Measurements from ENCODE around the gene PDRG1. TPM values are rescaled to one million over a fixed set of nuclear protein-coding genes. Genes with fewer than 3 reads are reported as not detected.

PDRG1 gene
- 10 to 100 TPM; 19.8 to 22.1 (median 20.4) TPM for polyA plus RNA-seq (ENCODE audit: insufficient read length in 3 of 3)

- peak; percentile 89 to 92 (median 91) for DNase-seq (ENCODE audit: low read depth in 3 of 3, low spot score in 2 of 3)
Observed at GRCh38 chr20:31951530-31952453, at the start of gene PDRG1. Gene PDRG1, minus strand, starts transcription at chr20:31952046. Its CDS starts 85 bp downstream, at chr20:31951961.

- DNase-seq (ENCODE audit: low read depth in 3 of 3, low spot score in 2 of 3), result no peak
Observed at GRCh38 chr20:31998246-31998645, 46.4 kb upstream of the PDRG1 start.

DNA sequence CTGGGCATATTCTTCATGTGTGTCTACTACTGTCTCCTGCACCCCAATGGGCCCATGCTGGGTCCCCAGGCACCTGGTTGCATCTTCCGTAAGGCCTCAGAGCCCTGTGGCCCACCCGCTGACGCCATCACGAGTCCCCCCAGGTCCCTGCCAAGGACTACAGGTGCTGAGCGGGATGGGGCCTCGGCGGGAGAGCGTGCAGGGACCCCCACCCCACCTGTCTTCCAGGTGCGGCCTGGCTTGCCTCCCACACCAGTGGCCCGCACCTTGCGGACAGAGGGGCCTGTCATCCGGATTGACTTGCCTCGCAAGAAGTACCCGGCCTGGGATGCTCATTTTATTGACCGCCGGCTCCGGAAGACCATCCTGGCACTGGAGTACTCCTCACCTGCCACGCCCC is 45.1 kb upstream of the PDRG1 start:
- DNase-seq (ENCODE audit: low read depth in 3 of 3, low spot score in 2 of 3), result no peak

DNA sequence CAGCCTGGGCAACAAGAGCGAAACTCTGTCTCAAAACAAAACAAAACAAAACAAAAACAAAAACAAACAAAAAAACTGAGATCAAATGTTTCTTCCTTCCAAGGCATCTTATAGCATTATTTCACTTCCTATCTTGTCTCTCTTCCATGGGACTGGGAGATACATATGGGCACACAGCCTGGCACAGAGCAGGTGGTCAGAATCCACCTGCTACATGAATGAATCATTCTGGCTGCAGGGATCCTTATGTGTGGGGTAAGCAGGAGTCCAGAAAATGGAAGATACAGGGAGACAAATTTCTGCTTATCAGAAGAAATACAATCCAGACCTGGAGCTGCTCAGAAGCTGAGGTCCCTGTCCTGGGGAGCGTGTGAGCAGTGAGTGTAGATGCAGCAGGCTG is 40.2 kb upstream of the PDRG1 start:
- DNase-seq (ENCODE audit: low read depth in 3 of 3, low spot score in 2 of 3), result no peak

GRCh38 chr20:31991339-31991705 is 39.5 kb upstream of the PDRG1 start:
- no peak for DNase-seq (ENCODE audit: low read depth in 3 of 3, low spot score in 2 of 3)

DNA sequence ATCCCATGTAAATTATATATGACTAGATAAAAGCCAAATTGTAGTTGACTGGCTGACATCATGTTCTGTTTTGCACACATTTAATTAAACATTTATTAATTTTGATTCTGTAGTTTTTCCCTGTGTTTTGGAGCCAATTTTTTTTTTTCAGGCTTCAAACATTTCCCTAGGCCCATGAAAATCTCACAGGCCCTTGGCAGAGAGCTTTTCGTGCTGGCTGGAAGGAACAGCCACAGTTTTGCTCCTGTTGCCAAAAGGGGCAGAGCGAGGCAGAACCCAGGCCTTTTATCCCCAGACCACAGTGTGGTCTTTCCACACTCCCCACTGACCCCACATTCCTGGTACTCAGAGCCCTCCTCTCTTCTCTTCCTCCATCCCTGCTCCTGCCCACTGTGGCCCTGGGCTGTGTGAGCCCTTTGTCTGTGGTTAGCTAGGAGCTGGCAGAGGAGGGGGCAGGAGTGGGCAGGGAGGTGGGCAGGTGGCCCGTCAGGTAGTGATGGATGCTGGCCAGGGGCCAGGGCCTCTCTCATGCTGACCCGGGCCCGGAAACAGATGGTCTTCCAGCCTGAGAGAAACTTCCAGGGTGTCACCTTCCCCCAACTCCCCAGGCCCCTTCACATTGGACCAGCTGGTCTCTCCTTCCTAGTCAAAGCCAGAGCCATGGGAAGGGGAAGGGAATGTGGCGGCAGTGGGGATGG is 38.9 kb upstream of the PDRG1 start:
- DNase-seq (ENCODE audit: low read depth in 3 of 3, low spot score in 2 of 3), result no peak

- DNase-seq (ENCODE audit: low read depth in 3 of 3, low spot score in 2 of 3), result no peak
Observed at GRCh38 chr20:31989030-31989645, 37.3 kb upstream of the PDRG1 start.

DNA sequence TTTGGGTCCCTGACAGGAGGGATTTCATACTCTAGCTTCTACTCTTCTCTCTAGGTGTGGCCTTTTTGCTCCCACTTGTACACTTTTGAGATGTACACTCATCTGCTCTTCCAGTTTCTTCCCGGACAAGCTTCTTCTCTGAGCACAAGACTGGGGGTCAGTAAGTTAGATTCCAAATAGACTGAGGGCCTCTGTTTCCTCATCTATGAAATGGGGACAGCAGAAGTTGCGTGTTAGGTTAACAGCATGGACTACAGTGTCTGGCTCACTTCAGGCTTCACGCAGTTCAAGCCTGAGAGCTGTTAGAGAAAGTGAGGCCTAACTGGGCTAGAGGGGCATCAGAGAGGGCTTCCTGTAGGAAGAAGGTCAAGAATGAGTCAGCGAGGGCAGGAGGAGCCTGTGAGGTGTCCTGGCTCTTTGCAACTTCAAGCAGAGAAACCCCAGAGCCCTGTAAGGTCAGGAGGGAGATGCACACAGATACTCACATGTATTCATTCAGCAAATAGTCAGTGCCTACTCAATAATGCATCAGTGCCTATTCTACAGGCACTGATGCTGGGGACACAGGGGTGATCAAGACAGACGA is 36.7 kb upstream of the PDRG1 start:
- no peak for DNase-seq (ENCODE audit: low read depth in 3 of 3, low spot score in 2 of 3)

DNA sequence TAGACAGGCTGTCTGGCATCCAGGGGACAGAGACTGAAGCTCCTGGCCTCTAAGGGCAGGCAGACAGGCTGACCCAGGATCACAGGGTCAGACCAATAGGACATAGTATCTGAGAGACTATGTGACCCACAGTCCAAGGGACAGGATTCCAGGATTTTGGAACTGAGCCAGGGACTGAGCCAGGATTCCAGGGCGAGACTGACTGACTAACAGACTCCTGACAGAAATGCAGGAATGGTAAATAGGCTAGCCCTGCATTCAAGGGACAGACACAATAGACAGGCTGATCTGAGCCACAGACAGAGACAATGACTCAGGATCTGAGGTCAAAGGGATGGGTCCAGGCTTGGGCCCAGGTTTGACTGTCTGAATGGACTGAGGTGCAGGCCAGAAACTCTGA is 35.9 kb upstream of the PDRG1 start:
- DNase-seq (ENCODE audit: low read depth in 3 of 3, low spot score in 2 of 3), result no peak

- DNase-seq (ENCODE audit: low read depth in 3 of 3, low spot score in 2 of 3), result no peak
Observed at GRCh38 chr20:31984981-31985471, 33.2 kb upstream of the PDRG1 start.

DNA sequence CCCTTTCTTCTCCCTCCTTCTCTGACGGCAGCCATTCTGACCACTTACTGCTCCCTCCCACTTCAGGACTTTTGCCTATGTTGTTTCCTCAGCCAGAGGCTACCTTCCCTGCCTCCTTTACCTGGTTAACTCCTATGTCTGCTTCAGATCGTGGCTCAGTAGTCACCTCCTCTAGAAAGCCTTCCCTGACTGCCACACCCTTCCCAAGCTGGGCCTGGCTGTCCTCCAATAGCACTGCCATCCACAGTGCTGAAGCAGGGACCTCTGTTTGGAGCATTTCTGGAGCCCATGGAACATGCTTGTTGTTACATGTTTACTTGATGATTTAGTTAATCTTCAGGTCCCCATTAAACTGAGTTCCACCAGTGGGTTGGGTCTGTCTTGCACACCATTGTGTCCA is 29.9 kb upstream of the PDRG1 start:
- no peak for DNase-seq (ENCODE audit: low read depth in 3 of 3, low spot score in 2 of 3)

DNA sequence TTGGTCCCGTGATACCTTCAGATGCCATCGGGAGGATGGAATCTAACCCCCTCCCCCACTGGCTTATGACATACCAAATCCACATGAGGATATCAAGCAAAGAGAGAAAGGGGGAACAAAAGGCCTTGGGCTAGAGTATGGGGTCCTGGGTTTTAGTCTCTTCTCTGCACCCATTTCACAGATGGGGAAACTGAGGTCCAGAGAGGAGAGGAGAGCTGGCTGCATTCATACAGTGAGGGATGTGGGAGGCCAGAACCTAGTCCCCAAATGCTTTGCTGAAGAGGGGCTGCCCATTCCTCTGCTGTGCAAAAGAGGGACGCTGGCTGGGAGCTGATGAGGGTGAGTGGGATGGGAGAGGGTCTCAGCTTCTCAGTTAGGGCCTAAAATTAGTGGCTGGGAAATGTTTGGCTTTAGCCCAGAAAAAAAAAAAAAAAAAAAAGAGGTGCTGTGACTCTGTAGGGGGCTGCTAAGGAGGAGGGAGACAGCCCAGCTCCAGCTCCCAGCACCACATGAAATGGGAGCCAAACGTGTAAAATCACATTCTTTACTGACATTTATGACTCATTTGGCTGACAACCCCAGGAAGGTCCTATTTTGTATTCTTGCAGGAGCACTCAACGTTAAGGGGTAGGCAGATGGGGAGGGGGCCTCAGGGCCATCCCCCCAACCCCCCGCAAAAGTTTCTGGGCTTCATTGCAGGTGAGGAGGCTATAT is 28.0 kb upstream of the PDRG1 start:
- no peak for DNase-seq (ENCODE audit: low read depth in 3 of 3, low spot score in 2 of 3)

DNA sequence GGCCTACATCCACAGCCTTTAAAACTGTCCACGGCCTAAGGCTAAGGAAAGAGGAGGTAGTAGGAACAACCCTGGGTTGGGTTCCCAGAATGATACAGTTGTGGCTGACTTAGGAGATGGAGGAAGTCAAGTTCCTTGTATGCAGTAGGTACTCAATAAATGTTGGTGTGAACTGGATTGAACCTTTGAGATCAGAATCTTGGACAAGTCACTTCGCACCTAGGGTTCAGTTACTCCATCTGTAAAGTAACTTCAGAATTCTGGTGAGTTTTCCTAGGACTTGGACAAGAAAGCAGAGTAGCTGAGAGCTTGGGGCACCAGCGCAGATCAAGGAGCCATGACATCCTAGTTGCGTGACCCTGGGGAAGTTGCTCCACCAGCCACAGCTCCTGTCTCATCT is 25.2 kb upstream of the PDRG1 start:
- DNase-seq (ENCODE audit: low read depth in 3 of 3, low spot score in 2 of 3), result no peak

DNA sequence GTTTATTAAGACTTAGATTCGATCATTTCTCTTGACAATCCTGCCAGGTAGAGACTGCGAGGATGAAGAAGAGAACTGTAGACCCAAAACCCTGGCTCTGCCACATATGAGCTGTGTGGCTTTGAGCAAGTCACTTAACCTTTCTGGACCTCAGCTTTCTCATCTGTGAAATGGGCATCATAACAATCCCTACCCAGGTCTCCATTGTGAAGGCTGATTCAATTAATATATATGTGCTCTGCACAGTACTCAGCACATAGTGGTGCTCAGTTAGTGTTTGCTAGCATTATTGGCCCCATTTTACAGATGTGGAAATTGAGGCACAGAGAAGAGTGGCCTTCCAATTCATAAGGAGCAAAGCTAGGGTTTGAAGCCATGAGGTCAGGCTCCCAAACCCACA is 24.0 kb upstream of the PDRG1 start:
- no peak for DNase-seq (ENCODE audit: low read depth in 3 of 3, low spot score in 2 of 3)

GRCh38 chr20:31974951-31975487 is 23.2 kb upstream of the PDRG1 start:
- peak in 1 of 3 donors; percentile 51 for DNase-seq (ENCODE audit: low read depth in 3 of 3, low spot score in 2 of 3)

- no peak for DNase-seq (ENCODE audit: low read depth in 3 of 3, low spot score in 2 of 3)
Observed at GRCh38 chr20:31974296-31974695, 22.4 kb upstream of the PDRG1 start.

DNA sequence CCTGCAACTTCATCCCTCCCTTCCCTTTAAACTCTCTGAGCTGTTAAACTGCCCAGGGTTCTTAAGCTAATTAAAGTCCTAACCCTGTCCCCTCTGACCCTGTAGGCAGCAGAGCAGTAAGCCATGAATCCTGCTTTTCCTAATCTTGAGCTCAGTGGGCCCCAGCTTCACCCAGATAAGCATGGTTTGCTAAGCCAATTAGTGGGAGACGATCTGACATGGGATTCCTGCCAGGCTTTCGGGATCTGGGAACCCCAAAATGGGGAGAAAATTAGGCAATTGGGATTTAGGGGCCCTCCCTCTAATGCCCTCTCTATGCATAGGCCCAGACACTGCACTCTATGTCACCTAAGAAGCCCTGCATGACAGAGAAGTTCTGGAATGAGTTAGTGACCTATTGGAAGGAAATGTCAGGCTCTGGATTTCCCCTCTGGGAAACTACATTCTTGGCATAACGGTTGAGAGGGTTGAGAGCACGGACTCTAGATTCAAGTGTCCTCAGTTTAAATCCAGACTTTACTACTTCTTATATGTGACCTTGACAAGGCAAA is 20.7 kb upstream of the PDRG1 start:
- peak in 1 of 3 donors; percentile 53 for DNase-seq (ENCODE audit: low read depth in 3 of 3, low spot score in 2 of 3)

GRCh38 chr20:31969991-31970390 is 18.1 kb upstream of the PDRG1 start:
- DNase-seq (ENCODE audit: low read depth in 3 of 3, low spot score in 2 of 3), result no peak

DNA sequence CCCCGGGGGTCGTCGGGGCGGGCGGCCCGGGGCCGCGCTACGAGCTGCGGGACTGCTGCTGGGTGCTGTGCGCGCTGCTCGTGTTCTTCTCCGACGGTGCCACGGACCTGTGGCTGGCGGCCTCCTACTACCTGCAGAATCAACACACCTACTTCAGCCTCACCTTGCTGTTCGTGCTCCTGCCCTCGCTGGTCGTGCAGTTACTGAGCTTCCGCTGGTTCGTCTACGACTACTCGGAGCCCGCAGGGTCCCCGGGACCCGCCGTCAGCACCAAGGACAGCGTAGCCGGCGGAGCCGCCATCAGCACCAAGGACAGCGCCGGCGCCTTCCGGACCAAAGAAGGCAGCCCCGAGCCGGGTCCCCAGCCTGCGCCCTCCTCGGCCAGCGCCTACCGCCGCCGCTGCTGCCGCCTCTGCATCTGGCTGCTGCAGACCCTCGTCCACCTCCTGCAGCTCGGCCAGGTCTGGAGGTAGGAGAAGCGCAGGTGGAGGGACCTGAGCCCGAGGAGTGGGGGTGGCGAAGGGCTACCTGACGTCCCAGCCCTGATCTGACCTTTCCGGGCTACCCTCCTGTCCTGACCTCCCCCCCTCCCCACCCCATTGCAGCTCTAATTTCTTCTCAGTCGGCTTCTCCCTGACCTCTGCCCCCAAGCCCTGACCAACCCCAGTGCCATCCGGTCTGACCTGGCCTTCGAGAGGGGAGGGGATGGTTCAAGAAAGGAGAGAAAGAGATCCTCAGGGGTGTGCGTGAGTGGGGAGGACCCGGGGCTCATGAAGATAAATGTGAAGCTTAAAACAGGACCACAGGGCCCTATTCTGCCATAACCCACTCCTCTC is 16.7 kb upstream of the PDRG1 start:
- peak; percentile 65 to 79 (median 77) for DNase-seq (ENCODE audit: low read depth in 3 of 3, low spot score in 2 of 3)

All from right renal cortex interstitium (tissue), 3 donors.